HG03159 (cell line): ENCODE results near the gene NLE1.
"Not testable (repeated sequence)": the region's sequence is repeated elsewhere in the genome, so short reads cannot be mapped to it uniquely, and the experiment has no call there.

Source experiments
- ATAC-seq: cut with Tn5 transposase; IDR thresholded peaks from one replicate; pipeline ENCODE4 v1.9.1; 2021; ENCODE audit warnings: mild to moderate bottlenecking, moderate library complexity; ENCODE audit not compliant: unreplicated experiment

Gene NLE1

DNA sequence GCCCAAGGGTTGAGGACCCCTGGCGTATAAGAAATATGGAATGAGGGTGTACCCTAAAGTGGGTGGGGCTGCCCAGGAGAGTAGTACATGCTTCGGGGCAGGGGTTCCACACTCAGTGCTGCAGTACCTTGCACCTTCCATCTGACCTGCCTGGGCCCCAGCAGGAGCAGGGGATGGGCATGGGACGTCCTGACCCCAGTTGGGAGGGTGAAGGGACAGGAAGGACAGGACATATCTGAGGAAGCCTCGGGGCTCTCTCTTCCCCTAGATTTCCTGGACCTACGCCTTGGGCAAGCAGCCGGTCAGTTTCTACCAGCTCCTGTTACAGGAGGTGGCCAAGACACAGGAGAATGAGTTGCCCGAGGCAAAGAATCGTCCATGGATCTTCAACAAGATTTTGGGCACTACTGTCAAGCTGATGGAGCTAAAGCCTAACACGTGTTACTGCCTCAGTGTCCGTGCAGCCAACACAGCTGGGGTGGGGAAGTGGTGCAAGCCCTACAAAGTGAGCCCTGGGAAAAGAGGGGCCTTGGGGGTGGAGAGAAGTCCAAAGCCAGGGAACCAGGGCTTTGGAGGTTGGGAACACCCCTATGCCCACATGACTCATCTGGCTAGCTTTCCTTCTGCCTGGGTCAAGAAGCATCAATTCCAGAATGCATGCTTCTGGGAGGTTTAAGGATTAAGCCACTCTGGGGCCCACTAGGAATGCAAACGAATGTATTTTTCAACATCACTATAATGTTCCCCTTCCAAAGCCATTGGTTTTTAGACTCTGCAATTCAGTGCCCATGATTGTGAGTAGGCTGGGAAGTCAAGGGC, 12.7 kb downstream of the NLE1 start:
- ATAC-seq: no peak

DNA sequence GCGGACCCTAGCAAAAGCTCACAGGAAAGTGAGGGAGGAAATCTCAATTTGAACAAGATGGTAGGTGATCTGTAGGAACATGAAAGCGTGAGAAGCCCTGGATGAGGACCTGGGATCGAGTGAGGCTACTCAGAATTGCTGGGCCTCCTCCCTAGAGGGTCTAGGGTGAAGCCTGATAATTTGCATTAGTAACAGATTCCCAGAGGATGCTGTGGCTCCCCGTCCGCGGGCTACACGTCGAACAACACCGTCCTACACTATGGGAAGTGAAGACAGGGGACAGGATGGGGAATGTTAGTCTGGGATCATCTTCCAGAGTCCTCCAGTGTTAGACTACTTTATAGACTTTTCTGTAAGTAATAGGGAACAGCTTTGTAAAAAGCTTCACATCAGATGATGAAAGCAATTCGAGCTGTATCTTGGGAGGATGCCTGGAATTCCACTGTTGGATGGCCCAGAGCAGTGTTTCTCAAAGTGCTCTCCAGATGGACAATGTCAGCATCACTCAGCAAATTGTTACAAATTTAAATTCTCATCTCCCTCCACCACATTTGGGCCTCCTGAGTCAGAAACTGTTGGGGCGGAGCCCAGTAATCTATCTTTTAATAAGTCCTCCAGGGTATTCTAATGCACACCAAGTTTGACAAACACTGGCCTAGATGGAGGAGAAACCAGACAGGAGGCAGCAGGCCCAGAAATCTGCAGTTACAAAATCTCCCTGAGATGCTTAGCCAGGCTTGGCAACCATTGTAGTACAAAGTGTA, 14.2 kb downstream of the NLE1 start:
- ATAC-seq: no peak

DNA sequence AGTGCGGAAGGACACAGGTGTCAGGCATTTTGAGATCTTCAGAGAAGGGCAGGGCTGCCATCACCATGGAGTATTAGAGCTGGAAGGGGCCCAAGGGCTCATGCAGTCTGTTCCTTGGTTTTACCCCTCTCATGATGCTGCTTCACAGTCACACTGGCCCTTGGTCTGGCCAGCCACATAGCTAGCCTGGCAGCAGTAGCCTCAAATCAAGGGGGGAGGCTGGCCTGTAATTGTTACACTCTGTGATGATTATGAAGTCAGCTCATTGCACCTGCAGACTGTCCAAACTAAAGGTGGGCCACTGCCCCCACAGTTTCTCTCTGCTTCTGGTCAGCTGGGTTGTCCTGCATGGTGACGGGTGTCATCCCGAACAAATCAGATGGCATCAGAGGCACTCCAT, 20.8 kb downstream of the NLE1 start, which contains the start of gene FNDC8:
Gene FNDC8, plus strand, starts transcription at position 301 of the 400 bp plus-strand sequence. Its CDS starts 79 bp downstream, at position 380.
- ATAC-seq: no peak

DNA sequence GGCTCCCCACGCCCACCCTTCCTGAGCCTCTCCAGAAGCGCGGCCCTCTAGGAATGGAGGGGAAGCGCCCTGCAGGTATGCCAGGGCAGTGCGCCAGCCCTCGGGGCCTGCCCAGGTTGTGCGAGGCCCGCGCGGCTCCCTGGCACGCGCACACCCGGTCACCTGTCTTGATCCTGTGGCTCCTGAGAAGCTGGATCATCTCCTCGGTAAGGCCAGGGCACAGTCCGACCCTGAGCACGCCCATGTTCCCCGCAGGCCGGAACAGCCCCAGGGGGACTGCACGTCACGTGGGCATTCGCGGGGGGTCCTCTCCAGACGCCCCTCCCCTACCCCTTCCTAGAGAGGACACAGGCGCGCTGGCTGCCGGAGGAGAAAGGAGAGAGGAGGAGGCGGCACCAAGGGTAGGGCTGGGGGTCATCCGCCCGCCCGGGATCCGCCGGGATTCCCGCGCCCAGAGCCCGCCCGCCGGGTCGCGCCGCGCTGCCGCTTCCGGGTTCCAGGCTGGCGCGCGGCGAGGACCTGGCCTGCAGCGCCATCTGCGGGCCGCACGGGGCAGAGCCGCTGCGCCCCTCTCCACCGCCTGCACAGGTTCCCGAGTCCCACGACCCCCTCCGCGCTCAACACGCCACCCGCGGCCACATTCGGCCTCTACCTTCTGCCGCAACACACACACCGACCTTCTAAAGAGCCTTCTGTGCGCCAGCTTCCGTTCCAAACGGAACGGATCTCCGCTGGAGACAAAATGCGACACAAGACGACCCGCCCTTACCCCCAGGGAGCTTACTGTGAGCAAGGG, 22.5 kb downstream of the NLE1 start, which contains the start of gene RAD51D:
Gene RAD51D, minus strand, starts transcription at position 491 of the 796 bp plus-strand sequence. Its CDS starts 247 bp downstream, at position 244.
- ATAC-seq: peak; percentile 82

DNA sequence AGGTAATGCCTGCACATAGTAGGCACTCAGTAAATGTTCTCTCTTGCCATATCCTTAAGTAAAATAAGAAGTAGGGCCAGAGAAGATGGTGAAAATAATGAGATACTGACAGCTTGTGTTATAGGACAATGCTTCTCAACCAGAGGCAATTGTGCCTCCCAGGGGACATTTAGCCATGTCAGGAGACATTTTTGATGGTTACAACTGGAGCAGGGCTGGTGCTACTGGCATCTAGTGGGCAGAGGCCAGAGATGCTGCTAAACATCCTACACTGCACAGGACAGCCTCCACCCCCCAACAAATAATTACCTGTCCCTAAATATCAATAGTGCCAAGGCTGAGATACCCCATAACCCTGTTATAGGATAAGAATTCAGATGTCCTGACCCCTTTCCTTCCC, 24.1 kb downstream of the NLE1 start:
- no peak for ATAC-seq

DNA sequence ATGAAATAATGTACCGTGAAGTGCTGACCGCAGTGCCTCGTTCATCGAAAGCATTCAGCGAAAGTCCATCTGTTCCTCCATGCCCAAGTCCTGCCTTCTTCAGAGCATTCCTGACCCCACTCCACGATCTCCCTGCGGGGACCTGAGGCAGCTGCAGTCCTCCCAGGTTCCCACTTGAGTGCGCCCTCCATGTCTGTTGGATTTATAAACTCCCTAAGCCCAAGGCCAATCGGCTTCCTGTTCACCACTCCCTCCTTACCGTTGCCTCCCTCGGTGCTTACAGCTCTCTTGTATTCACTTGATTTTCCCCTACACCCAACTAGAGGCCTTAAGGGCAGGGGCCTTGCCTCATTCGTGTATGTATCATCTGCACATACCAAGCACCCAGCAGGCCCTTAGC, 25.3 kb downstream of the NLE1 start:
- ATAC-seq: no peak

DNA sequence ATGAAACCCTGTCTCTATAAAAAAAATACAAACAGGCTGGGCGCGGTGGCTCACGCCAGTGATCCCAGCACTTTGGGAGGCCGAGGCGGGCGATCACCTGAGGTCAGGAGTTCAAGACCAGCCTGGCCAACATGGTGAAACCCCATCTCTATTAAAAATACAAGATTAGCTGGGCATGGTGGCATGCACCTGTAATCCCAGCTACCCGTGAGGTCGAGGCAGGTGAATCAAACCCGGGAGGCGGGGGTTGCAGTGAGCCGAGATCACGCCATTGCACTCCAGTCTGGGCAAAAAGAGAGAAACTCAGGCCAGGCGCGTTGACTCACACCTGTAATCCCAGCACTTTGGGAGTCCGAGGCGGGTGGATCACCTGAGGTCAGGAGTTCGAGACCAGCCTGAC, 31.3 kb downstream of the NLE1 start:
- not testable (repeated sequence) for ATAC-seq

DNA sequence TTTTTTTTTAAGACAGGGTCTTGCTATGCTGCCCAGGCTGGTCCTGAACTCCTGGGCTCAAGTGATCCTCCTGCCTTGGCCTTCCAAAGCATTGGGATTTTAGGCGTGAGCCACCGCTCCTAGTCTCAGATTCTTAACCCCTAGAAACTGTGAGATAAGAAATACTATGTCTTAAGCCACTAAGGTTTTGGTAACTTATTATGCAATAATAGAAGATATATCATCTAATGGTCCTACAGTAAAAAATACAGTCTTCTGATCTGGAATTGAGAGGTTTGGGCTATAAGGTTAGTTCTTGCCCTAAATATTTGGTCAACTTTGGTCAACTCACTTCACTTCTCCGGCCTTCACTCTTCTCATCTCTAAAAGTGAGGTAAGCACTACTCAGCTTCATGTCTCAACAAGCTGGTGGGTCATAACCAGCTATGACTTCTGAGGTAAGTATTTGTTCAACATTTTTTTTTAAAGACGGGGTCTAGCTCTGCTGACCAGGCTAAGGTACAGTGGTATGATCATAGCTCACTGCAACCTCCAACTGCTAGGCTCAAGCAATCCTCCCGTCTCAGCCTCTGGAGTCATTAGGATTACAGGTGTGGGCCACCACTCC, 37.2 kb downstream of the NLE1 start:
- ATAC-seq: no peak

DNA sequence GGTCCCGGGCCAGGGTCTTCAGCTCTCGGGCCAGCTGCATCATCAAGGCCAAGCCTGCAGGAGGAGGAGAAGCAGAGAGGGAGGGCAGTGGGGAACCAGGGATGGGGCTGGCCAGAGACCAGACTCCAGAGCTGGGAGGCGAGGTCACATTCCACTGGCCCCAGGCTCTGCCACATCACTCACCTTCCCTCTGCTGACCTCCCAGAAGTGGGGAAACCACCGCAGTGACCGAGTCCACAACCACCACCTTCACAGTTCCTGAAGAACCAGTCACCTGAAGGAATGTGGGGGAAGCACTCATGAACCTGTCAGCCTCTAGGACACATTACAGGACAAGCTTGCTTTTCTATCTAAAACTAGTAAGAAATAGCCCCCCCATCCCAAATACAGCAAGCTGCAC, 38.8 kb downstream of the NLE1 start:
- ATAC-seq: no peak

DNA sequence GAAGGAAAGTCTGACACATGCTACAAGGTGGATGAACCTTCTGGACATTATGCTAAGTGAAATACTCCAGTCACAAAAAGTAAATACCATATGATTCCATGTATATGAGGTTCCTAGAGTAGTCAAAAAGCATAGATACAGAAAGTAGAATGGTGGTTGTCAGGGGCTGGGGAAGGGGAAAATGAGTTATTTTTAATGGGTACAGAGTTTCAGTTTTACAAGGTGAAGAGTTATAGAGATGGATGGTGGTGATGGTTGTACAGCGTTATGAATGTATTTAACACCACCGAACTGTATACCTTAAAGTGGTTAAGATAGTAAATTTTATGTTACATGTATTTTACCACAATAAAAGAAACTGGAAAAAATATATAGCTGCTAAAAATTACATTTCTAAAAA, 40.4 kb downstream of the NLE1 start:
- ATAC-seq: no peak

DNA sequence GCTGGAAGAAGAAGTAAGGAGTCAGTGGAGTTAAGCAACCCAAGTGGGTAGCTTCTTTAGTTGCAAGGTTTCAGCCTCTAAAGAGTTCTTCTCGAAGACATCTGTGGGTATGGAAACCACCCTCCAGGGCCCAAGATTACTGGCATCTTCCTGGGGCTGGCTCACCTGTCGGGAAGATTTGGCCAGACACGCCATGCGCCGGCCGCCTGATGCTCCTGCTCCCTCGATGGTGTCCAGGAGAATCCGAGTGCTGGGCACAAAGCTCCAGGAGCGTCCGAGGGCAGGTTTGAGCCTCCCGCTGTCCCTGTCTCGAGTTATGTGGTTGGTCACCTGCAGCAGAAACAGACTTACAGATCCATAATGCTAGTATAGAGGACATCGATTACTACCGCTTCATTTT, 41.1 kb downstream of the NLE1 start:
- no peak for ATAC-seq

DNA sequence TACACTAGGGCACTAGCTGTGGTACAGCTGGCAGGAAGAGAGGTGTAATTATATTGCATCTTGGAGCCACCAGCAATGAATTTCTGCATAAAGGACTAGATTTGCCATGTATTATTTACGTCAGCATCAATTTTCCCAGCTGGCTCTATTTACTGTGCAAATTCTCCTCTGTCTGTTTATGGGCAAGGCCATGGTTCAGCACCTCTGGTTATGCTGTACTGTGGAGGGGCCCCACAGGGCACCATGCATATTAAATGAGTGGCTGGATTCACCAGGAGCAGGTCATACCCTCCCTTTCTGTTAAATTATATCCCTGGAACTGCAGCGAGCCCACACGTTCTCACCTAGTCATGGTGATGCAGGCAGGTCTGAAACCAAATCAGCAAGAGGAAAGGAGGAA, 42.2 kb downstream of the NLE1 start:
- ATAC-seq: no peak

DNA sequence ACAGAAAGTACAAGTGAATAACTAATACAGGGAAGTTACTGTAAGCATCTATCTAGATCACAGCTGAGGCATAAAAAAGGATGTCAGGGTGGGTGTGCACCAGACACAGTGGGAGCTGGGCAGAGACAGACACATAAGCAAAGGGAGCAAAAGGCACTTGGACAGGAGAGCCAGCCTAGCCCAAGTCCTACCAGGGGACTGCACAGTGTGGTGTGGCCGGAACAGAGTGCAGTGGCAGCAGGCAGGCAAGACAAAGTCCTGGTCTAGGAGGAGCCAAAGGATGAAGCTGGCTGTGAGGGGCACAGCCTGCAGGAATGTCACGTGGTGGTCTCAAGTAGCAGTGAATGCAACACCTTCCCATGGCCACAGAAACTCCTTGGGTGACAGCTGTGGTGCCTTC, 44.3 kb downstream of the NLE1 start:
- ATAC-seq: no peak

DNA sequence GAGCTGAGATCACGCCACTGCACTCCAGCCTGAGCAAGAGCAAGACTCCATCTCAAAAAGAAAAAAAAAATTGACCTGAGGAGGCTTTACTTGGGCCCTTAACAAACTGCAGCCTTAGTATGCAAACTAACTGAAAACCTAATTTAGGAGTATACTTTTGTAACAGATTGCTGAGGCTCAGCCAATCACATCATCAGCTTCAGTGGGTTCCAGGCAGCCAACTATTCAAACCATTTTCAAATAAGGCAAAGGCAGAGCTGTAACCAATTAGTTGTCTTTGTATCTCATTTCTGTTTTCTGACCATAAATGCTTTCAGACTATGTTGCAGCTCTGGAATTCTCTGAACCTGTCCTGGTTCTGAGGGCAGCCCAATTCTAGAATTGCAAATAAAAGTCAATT, 46.4 kb downstream of the NLE1 start:
- no peak for ATAC-seq

DNA sequence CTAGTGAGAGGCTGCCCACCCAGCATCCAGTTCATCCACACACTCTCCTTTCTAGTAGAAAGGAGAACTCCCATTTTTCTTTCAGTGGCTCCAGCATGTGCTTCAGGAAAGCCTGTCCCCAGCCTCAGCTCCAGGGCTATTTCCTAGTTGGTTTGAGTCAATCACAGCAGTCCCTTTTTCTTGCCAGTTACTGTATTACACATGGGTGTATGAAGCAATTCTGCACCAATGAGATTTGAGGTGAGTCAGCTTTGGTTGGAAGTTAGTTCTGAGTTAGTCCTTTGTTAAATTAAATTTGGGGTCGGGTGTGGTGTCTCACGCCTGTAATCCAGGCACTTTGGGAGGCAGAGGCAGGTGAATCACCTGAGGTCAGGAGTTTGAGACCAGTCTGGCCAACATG, 47.2 kb downstream of the NLE1 start:
- ATAC-seq: no peak

DNA sequence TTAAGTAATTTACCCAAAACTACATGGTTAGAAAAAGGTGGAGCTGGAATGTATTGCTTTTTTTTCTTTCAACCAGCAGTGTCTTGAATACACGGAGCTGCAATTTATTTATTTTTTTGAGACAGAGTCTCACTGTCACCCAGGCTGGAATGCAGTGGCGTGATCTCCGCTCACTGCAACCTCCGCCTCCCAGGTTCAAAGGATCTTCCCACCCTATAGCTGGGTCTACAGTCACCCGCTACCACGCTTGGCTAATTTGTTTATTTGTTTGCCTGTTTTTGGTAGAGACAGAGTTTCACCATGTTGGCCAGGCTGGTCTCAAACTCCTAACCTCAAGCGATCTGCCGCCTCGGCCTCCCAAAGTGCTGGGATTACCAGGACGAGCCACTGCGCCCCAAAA, 51.4 kb downstream of the NLE1 start:
- ATAC-seq: not testable (repeated sequence)

DNA sequence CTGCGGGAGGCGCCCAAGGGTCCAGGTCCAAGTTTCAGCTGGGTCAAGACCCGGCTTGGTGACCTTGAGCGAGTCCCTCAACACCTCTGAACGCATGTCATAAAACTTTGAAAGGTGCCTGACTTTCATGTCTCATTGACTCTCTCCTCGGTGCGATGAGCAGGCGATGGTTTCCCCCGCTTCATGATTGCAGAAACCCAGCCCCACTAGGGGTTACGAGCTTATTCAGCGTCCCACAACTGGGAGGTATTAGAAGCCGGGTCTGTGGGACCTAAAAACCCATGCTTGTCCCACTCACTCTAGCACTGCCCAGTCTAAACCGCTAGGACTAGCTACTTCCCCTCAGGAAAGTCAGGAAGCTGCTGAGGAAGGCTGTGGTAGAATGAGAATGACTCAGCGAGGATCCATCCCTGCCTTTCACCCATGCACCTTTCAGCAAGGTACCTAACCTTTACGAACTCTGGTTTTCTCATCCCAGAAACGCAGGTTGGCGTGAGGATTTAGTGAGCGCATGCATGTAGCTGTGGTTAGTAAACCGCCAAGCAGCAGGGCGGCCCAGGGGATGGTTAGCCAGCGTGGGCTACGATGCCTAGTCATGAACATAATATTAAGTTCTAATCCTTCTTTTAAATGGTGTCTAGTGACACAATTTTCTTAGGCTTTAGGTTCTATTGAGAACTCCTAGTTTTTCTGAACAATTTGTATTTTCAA, 52.4 kb downstream of the NLE1 start:
- ATAC-seq: no peak

DNA sequence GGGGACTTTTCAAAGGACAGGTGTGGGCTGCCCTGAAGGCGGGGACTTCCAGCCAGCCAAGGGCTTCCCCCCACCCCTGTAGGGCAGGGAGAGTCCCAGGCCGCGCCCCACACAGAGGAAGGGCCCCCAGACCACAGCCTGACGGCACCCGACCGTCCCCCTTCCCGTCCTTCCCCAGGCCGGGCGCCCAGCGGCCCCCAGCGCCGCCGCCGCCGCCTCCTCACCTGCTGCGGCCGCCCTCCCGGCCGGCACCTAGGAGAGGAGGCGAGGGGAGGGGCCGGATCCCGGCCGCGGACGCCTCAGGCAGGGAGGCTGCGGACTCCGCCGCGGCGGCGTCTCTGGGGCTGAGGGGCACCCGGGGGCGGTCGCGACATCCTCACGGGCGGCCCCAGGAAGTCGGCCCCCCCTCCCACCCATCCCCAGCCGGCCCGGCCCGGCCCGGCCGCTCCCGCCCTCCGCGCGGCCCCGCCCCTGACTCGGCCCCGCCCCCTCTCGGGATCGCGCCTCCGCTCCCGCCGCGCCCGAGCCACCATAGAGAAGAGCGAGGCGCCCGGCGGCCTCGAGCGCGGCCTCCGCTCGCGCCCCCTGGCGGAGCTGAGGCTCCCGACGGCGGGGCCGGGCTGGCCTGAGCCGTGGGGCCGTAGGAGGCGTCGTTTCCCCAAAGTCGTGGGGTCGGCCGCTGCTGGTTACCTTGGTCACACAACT, 53.1 kb downstream of the NLE1 start:
- peak; percentile 77 for ATAC-seq

DNA sequence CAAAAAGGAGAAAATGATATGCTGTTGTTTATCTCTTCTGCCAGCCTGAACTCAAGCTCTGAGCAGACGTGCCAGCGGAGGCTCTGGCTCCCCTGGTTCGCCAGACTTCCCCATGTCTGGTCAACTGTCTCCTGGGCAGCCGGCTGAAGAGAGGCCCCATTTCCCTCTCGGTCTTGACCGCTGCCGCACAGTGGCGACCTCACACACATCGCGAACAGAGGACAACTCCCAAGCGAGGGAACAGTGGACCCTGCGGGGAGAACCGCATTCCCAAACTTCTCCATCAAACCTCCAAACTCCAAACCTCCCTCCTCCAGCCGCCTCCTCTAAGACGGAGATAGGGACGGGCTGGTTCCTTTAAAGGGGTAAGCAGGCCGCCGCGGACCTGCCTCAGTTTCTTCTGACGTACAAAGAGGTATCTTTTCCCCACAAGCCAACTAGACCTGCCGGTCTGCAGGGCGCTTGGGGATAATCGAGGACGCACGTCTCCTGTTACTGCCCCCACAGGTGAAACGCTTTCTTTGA, 53.7 kb downstream of the NLE1 start:
- ATAC-seq: no peak
